CD4-positive, alpha-beta T cell treated with Interleukin-17A for 4 hours (primary cell): ENCODE data around the gene USP6NL.
"Not testable (repeated sequence)": the region's sequence is repeated elsewhere in the genome, so short reads cannot be mapped to it uniquely, and the experiment has no call there.

Experiments
- DNase-seq: peaks from one replicate; pipeline ENCODE4 v3.0.0-alpha.2; 2020; ENCODE audit warnings: mixed read lengths

Gene USP6NL

GRCh38 chr10:11442001-11442773, 169.3 kb downstream of the USP6NL start:
- no peak for DNase-seq

- DNase-seq, result no peak
Measured at GRCh38 chr10:11441151-11441535, 170.3 kb downstream of the USP6NL start.

- DNase-seq, result no peak
Measured at GRCh38 chr10:11440250-11441150, 170.9 kb downstream of the USP6NL start.

DNA sequence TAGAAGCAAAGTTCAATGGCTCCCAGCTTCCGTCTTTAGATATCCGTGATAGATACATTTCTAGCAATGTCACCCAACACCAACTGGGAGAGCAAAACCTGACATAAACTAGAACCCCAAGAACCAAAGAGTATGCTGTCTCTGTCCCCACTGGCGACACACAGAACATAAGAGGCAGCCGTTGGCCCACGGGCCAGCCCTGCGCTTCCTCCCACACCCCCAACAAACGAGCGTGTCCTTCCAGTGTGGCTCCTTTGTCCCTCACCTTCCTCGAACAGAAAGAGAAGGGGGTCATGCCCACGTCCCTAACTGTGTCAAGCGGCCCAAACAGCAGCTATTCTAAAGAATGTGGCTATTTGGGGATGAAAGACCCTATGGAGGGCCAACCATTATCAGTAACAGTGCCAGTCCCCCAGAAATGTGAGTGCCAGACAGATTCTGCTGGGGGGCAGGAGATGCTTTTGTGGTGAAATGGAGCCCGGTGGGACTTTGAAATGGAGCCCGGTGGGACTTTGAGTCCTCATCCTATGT, 171.9 kb downstream of the USP6NL start:
- DNase-seq, result no peak

DNA sequence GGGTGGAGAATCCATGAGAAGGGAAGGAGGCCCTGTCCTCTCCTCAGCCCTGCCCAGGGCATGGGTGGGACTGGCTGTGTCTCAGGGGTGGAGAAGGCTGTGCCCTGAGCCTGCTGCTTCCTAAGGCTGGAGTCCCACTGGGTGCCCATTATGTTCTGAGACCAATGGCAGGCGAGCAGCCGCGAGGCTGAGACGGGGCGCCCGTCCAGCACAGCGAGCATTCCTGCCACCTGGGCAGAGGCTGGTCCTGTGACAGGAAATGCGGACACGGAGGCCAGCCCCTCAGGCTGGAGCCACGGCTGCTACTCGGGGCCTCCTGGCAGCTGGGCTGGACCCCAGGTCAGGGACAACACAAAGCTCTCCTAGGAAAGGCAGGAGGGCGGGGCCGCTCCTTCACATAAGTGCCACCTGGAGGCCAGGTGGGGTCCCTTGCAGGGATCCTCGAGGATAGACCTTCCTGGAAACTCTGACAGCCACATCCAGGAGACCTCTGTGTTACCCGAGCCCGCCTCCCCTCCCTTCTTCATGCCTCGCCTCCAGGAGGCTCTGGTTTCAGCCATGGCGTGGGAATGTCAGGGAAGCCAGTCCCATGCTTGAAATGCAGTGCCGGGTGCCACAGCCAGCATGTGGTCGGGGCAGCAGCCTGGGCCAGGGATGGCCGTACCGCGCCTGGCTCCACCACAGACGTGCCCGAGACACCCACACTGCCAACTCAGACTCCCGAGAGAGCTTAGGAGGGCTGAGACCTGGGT, 173.9 kb downstream of the USP6NL start:
- no peak for DNase-seq

GRCh38 chr10:11436445-11436844, 175.0 kb downstream of the USP6NL start:
- DNase-seq, result not testable (repeated sequence)

DNA sequence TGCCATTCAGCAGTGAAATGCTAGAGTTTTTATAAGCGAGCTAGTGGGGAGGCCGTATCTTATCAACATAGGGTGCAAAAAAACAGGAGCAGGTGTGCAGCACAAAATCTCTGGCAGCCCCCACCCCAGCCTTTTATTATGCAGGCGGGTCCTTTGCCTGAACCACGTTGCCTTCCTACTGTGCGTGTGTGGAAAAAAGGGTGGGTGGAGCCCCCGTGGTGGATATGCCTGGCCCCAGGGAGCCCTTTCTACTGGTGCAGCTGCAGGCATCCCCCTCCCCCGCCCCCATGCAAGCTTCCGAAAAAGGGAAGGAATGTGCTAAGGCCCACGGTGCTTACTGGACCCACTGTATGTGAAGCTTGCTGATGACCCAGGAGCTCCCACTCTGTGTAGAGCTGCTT, 175.9 kb downstream of the USP6NL start:
- no peak for DNase-seq

- DNase-seq, result no peak
Measured at GRCh38 chr10:11434324-11434723, 177.1 kb downstream of the USP6NL start.

DNA sequence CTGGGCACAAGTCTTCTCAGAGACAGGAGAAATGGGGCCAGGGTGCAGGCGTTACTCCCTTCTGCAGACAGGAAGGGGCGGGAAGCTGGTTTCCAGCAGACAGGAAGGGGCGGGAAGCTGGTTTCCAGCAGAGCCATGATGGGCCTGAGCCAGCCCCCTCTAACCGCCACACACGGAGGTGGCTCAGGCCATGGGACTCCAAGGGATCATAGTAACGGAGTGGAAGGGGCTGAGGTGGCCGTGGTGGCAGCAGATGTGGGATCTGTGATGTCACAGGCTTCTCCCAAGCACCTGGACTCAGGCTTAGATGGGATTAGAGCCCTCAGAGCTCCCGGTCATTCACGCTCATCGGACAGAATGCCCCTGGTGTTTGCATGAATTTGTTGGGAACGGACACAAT, 177.8 kb downstream of the USP6NL start:
- DNase-seq, result no peak

- no peak for DNase-seq
Measured at GRCh38 chr10:11431216-11431555, 180.3 kb downstream of the USP6NL start.

- no peak for DNase-seq
Measured at GRCh38 chr10:11430421-11431215, 180.8 kb downstream of the USP6NL start.

- no peak for DNase-seq
Measured at GRCh38 chr10:11429439-11430052, 181.9 kb downstream of the USP6NL start.

DNA sequence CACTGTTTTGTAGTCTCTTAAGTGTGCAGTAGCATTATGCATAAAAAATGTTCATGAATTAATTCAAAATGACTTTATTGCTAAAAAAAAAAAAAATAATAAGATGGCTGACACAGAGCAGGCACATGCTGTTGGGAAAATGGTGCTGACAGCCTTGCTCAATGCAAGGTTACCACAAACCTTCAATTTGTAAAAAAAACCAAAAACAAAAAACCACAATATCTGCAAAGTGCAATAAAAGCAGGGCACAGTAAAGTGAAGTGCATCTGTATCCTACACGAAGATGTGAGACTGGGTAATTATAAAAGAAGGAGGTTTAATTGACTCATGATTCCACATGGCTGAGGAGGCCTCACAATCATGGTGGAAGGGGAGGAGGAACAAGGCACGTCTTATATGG, 185.8 kb downstream of the USP6NL start:
- DNase-seq, result no peak

DNA sequence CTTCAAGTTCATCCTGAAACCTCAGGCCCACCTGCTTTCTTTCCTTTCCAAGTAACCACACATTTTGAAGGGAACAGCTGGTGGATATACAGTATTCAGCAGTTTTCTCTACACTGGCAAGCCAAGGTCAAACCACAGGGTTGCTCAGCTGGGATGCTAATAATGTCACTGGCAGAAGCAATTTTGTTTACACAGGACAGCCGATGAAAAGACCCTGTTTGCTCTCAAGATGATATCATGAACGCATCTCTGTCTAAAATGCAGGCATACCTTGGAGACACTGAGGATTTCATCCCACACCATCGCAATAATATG, 186.2 kb downstream of the USP6NL start:
- no peak for DNase-seq

GRCh38 chr10:11424456-11425295, 186.8 kb downstream of the USP6NL start:
- DNase-seq, result no peak

DNA sequence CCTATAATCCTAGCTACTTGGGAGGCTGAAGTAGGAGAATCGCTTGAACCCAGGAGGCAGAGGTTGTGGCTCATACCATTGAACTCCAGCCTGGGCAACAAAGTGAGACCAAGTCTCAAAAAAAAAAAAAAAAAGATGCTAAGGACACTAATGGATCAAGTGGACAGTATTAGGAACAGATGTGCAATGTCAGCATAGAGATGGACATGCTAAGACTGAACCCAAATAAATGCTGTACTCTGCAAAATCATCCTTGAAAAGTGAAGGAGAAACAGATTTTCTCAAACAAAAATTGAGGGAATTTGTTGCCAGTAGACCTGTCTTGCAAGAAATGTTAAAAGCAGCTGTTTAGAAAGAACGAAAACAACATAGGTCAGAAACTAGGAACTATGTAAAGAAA, 194.5 kb downstream of the USP6NL start:
- DNase-seq, result no peak

GRCh38 chr10:11415095-11415494, 196.4 kb downstream of the USP6NL start:
- no peak for DNase-seq

DNA sequence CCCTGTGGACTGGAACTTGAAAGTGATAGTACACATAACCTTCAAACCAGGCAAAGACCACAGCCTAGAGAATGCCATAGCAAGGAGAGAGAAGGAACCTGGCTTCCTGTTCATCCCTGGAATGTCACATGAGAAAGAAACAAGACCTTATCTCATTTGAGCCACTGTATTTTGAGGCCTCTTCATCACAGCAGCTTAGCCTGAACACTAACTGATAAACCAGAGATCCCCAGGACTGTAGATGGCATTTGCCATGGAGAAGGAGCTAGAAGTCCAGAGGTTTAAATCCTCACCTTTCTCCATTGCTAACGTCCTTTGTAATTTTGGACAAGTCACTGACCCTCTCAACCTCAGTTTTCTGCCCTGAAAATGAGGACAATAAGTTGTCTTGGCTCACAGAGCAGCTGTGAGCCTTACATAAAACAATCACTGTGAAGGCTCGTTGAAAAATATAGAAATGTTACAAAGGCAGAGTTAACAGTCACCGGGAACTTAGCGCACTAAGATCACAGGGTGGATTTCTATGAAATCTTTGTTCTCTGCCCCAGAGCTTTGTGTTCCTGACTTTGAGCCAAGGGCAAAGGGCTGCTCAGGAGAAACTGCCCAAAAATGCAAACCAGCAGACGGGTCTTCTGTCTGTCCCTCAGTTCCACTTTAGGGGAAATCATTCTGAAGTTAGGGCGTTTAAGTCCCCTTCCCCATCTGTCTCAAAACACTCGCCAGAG, 197.0 kb downstream of the USP6NL start:
- DNase-seq, result no peak

- no peak for DNase-seq
Measured at GRCh38 chr10:11411926-11412545, 199.4 kb downstream of the USP6NL start.

GRCh38 chr10:11409357-11409756, 202.1 kb downstream of the USP6NL start:
- DNase-seq, result no peak
